DOHH2 (cell line): ENCODE measurements around the gene FAM98A.

Experiments
- H3F3A ChIP-seq: fragments of 200-600 bp; sonication (generic), shearing (Covaris generic); 2 replicates; pipeline ENCODE4 v1.6.0; 2016; ENCODE audit warnings: antibody characterized with exemption, mild to moderate bottlenecking; ENCODE audit not compliant: control insufficient read depth, insufficient read depth
- H3K27ac ChIP-seq: fragments of 200-600 bp; sonication (generic); 2 replicates; pipeline ENCODE4 v1.5.1; 2014; ENCODE audit warnings: low read depth, mild to moderate bottlenecking, low read length, moderate library complexity
- H3K27me3 ChIP-seq: fragments of 200-600 bp; sonication (generic); 2 replicates; pipeline ENCODE4 v1.6.1; 2014; ENCODE audit warnings: mild to moderate bottlenecking, low read length, mixed read lengths; ENCODE audit not compliant: control insufficient read depth
- H3K36me3 ChIP-seq: fragments of 200-600 bp; sonication (generic); 2 replicates; pipeline ENCODE4 v1.6.1; 2014; ENCODE audit warnings: mild to moderate bottlenecking, low read length, moderate library complexity, mixed read lengths; ENCODE audit not compliant: control insufficient read depth
- H3K4me1 ChIP-seq: fragments of 200-600 bp; sonication (generic); 2 replicates; pipeline ENCODE4 v1.6.1; 2014; ENCODE audit warnings: mild to moderate bottlenecking, low read length, mixed read lengths; ENCODE audit not compliant: control insufficient read depth
- H3K4me2 ChIP-seq: fragments of 200-600 bp; sonication (generic); 2 replicates; pipeline ENCODE4 v1.6.0; 2014; ENCODE audit warnings: mild to moderate bottlenecking, low read length, moderate library complexity
- H3K4me3 ChIP-seq: fragments of 200-600 bp; sonication (generic); 2 replicates; pipeline ENCODE4 v1.5.1; 2014; ENCODE audit warnings: mild to moderate bottlenecking, low read length, mixed read lengths
- H3K79me2 ChIP-seq: fragments of 200-600 bp; sonication (generic); 2 replicates; pipeline ENCODE4 v1.6.1; 2014; ENCODE audit warnings: mild to moderate bottlenecking, low read length, mixed read lengths; ENCODE audit not compliant: control insufficient read depth
- H3K9me2 ChIP-seq: fragments of 200-600 bp; sonication (generic); replicated peaks from 2 replicates; pipeline ENCODE4 v1.6.1; 2014; ENCODE audit warnings: mild to moderate bottlenecking, low read length, mixed read lengths; ENCODE audit not compliant: control insufficient read depth
- H3K9me3 ChIP-seq: fragments of 200-600 bp; sonication (generic); 2 replicates; pipeline ENCODE4 v1.6.1; 2014; ENCODE audit warnings: antibody characterized with exemption, low read length, mixed read lengths; ENCODE audit not compliant: control insufficient read depth, insufficient read depth
- H4K20me1 ChIP-seq: fragments of 200-600 bp; sonication (generic); 2 replicates; pipeline ENCODE4 v1.6.0; 2014; ENCODE audit warnings: low read depth, mild to moderate bottlenecking, antibody characterized with exemption, low read length, moderate library complexity; ENCODE audit not compliant: control insufficient read depth, insufficient read depth
- CTCF ChIP-seq: fragments of 200-600 bp; sonication (generic); IDR thresholded peaks from one replicate; pipeline ENCODE4 v1.5.1; 2014; ENCODE audit warnings: antibody characterized with exemption, mild to moderate bottlenecking, low read depth, low read length; ENCODE audit not compliant: poor library complexity, severe bottlenecking
- EZH2phosphoT487 ChIP-seq: fragments of 200-600 bp; sonication (generic); IDR thresholded peaks from 2 replicates; pipeline ENCODE4 v1.6.1; 2017; ENCODE audit warnings: borderline replicate concordance, mild to moderate bottlenecking, antibody characterized with exemption, low read length, moderate library complexity, mixed read lengths

FAM98A gene

GRCh38 chr2:33555681-33556080 lies 43.4 kb downstream of the FAM98A start:
- Histone ChIP-seq H4K20me1 (no peaks in the 10 kb centered on the region), H3K36me3 (peaks cover 85% of the 10 kb centered on the region), H3K9me2 (no peaks in the 10 kb centered on the region), H3K4me3 (no peak overlapping the region), H3K27me3 (no peaks in the 10 kb centered on the region), H3K4me2 (no peak overlapping the region), H3F3A (no peaks in the 10 kb centered on the region), H3K9me3 (no peaks in the 10 kb centered on the region), H3K27ac (no peak overlapping the region), H3K79me2 (no peaks in the 10 kb centered on the region), H3K4me1 (peaks cover 27% of the 10 kb centered on the region)
- TF ChIP-seq CTCF (no peak), EZH2phosphoT487 (no peak)

- Histone ChIP-seq H3K27me3 (no peaks in the 10 kb centered on the region), H3K4me3 (no peak overlapping the region), H3K36me3 (peaks cover 80% of the 10 kb centered on the region), H3K4me2 (no peak overlapping the region), H4K20me1 (no peaks in the 10 kb centered on the region), H3K27ac (no peak overlapping the region), H3F3A (no peaks in the 10 kb centered on the region), H3K9me3 (no peaks in the 10 kb centered on the region), H3K4me1 (peaks cover 27% of the 10 kb centered on the region), H3K79me2 (no peaks in the 10 kb centered on the region), H3K9me2 (no peaks in the 10 kb centered on the region)
- TF ChIP-seq EZH2phosphoT487 = no peak
- no peak for TF ChIP-seq CTCF
Observed at GRCh38 chr2:33552758-33553461, 46.2 kb downstream of the FAM98A start.

- H3K4me3 ChIP-seq = no peak overlapping the region
- no peaks in the 10 kb centered on the region for H3K27me3 ChIP-seq
- H4K20me1 ChIP-seq = no peaks in the 10 kb centered on the region
- peaks cover 26% of the 10 kb centered on the region for H3K4me1 ChIP-seq
- H3K36me3 ChIP-seq = peaks cover 81% of the 10 kb centered on the region
- H3K9me2 ChIP-seq = no peaks in the 10 kb centered on the region
- TF ChIP-seq CTCF (no peak), EZH2phosphoT487 (no peak)
- H3K9me3 ChIP-seq = no peaks in the 10 kb centered on the region
- no peaks in the 10 kb centered on the region for H3K79me2 ChIP-seq
- H3F3A ChIP-seq = no peaks in the 10 kb centered on the region
- no peak overlapping the region for H3K4me2 ChIP-seq
- no peak overlapping the region for H3K27ac ChIP-seq
Observed at GRCh38 chr2:33550206-33550605, 48.9 kb downstream of the FAM98A start.
